ENCODE data around the gene CFAP61.

- no peak for TF ChIP-seq POLR2A (IDR thresholded peaks at IDR 0.05)
- TF ChIP-seq CTCF (IDR thresholded peaks at IDR 0.05) = no peak
- TF ChIP-seq POLR2AphosphoS5 (IDR thresholded peaks at IDR 0.05) = no peak
These were observed 41.5 kb upstream of the CFAP61 start for GRCh38 chr20:20010639-20011500.

All from suprapubic skin (tissue), 4 donors.